Adrenal gland (tissue), 5 donors: ENCODE measurements around the gene NOVA2.

ENCODE experiments used
- CTCF ChIP-seq, 6 experiments: fragments of 450-650 bp in 4 of 6; fragments of 200-600 bp in 2 of 6; sonication (generic) in 1 of 6; IDR thresholded peaks; 1 replicate in 5 of 6; 2 replicates in 1 of 6; pipeline versions ENCODE4 v1.5.1 to v1.8.0; 2016 to 2021; ENCODE audit warnings: antibody characterized with exemption in 6 of 6, mild to moderate bottlenecking in 2 of 6, moderate library complexity in 1 of 6
- POLR2A ChIP-seq, 2 donors: fragments of 450-650 bp; IDR thresholded peaks; one replicate each; pipeline ENCODE4 v1.6.1; 2017; ENCODE audit warnings: antibody characterized with exemption in 2 of 2, mild to moderate bottlenecking in 2 of 2, moderate library complexity in 1 of 2
- donor health status: DM: no; HTN: no; CAD: no.

GRCh38 chr19:45899919-45900589, 73.6 kb downstream of the NOVA2 start:
- no peak for TF ChIP-seq CTCF (IDR thresholded peaks at IDR 0.05)
- TF ChIP-seq POLR2A (IDR thresholded peaks at IDR 0.05), result no peak
